Gastrocnemius medialis (tissue), 4 donors: ENCODE measurements around the gene EGFLAM.

Source experiments
- POLR2A ChIP-seq, 2 donors: fragments of 450-650 bp; IDR thresholded peaks; one replicate each; pipeline ENCODE4 v1.6.1; 2017; ENCODE audit warnings: antibody characterized with exemption in 2 of 2, mild to moderate bottlenecking in 2 of 2, moderate library complexity in 2 of 2
- TF ChIP-seq, protein P1 (sequence below), 5 experiments: fragments of 450-650 bp in 3 of 5; fragments of 200-600 bp in 2 of 5; sonication (generic) in 2 of 5; IDR thresholded peaks in 4 of 5; conservative IDR thresholded peaks in 1 of 5; 1 replicate in 4 of 5; 2 replicates in 1 of 5; pipeline ENCODE4 v1.5.1; 2016 to 2019; ENCODE audit warnings: antibody characterized with exemption in 5 of 5, mild to moderate bottlenecking in 3 of 5, moderate library complexity in 3 of 5

DNA sequence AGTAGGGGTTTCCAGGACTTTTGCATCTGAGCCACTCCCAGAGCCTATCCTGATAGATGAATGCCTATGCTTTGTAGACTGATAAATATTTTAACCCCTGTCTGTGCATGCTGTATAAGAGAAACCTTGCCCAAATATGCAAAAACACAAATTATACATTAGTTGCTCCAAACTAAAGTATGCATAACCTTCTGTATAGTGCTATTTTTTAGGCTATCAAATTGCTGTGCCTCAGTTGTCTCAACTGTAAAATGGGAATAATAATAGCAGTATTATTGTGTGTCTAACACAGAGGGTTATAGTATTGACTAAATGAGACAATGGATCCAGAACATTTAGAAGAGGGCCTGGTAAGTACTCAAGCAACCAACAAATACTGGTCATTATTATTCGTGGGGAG lies 180.4 kb downstream of the EGFLAM start:
- TF ChIP-seq, protein P1, sequence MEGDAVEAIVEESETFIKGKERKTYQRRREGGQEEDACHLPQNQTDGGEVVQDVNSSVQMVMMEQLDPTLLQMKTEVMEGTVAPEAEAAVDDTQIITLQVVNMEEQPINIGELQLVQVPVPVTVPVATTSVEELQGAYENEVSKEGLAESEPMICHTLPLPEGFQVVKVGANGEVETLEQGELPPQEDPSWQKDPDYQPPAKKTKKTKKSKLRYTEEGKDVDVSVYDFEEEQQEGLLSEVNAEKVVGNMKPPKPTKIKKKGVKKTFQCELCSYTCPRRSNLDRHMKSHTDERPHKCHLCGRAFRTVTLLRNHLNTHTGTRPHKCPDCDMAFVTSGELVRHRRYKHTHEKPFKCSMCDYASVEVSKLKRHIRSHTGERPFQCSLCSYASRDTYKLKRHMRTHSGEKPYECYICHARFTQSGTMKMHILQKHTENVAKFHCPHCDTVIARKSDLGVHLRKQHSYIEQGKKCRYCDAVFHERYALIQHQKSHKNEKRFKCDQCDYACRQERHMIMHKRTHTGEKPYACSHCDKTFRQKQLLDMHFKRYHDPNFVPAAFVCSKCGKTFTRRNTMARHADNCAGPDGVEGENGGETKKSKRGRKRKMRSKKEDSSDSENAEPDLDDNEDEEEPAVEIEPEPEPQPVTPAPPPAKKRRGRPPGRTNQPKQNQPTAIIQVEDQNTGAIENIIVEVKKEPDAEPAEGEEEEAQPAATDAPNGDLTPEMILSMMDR (IDR thresholded peaks at IDR 0.05 in 4 of 5, conservative IDR thresholded peaks at IDR 0.05 in 1 of 5): no peak
- no peak for TF ChIP-seq POLR2A (IDR thresholded peaks at IDR 0.05)
